ENCODE measurements around the gene ARSB. TPM values are rescaled to one million over a fixed set of nuclear protein-coding genes. Genes with fewer than 3 reads are reported as not detected.

Gene ARSB
- total RNA-seq, 1 donor from 2014 or later: 14.3 TPM

GRCh38 chr5:78757269-78758053 lies 227.6 kb downstream of the ARSB start:
- TF ChIP-seq CTCF (IDR thresholded peaks at IDR 0.05; ENCODE audit: borderline replicate concordance): no peak
- Histone ChIP-seq H3K4me1 (no peaks in the 10 kb centered on the region), H3K36me3 (no peaks in the 10 kb centered on the region), H3K9me3 (replicated peaks) (no peaks in the 10 kb centered on the region), H3K27me3 (ENCODE audit: low read depth) (no peaks in the 10 kb centered on the region), H3K4me3 (no peak overlapping the region), H3K27ac (replicated peaks) (no peak overlapping the region)
- intact Hi-C loops (cut with micrococcal nuclease): no loop called here
- DNase-seq: peak; percentile 26

GRCh38 chr5:78756858-78757257 lies 228.3 kb downstream of the ARSB start:
- Histone ChIP-seq H3K4me3 (no peak overlapping the region), H3K36me3 (no peaks in the 10 kb centered on the region), H3K9me3 (replicated peaks) (no peaks in the 10 kb centered on the region), H3K27me3 (ENCODE audit: low read depth) (no peaks in the 10 kb centered on the region), H3K4me1 (no peaks in the 10 kb centered on the region), H3K27ac (replicated peaks) (no peak overlapping the region)
- DNase-seq: no peak
- TF ChIP-seq CTCF (IDR thresholded peaks at IDR 0.05; ENCODE audit: borderline replicate concordance): no peak
- intact Hi-C loops (cut with micrococcal nuclease): no loop called here

- TF ChIP-seq CTCF (IDR thresholded peaks at IDR 0.05; ENCODE audit: borderline replicate concordance): no peak
- no peaks in the 10 kb centered on the region for H3K9me3 ChIP-seq (replicated peaks)
- H3K27me3 ChIP-seq (ENCODE audit: low read depth): no peaks in the 10 kb centered on the region
- no peak overlapping the region for H3K27ac ChIP-seq (replicated peaks)
- no peaks in the 10 kb centered on the region for H3K4me1 ChIP-seq
- H3K36me3 ChIP-seq: no peaks in the 10 kb centered on the region
- intact Hi-C loops (cut with micrococcal nuclease): no loop called here
- DNase-seq: no peak
- H3K4me3 ChIP-seq: no peak overlapping the region
These were observed 229.2 kb downstream of the ARSB start for GRCh38 chr5:78755822-78756429.

GRCh38 chr5:78754655-78755054 lies 230.5 kb downstream of the ARSB start:
- TF ChIP-seq CTCF (IDR thresholded peaks at IDR 0.05; ENCODE audit: borderline replicate concordance): no peak
- H3K27me3 ChIP-seq (ENCODE audit: low read depth): no peaks in the 10 kb centered on the region
- no peak overlapping the region for H3K4me3 ChIP-seq
- H3K27ac ChIP-seq (replicated peaks): no peak overlapping the region
- H3K36me3 ChIP-seq: no peaks in the 10 kb centered on the region
- intact Hi-C loops (cut with micrococcal nuclease): no loop called here
- no peaks in the 10 kb centered on the region for H3K9me3 ChIP-seq (replicated peaks)
- DNase-seq: no peak
- H3K4me1 ChIP-seq: no peaks in the 10 kb centered on the region

GRCh38 chr5:78753093-78753531 lies 232.0 kb downstream of the ARSB start:
- intact Hi-C loops (cut with micrococcal nuclease): no loop called here
- Histone ChIP-seq H3K9me3 (replicated peaks) (no peaks in the 10 kb centered on the region), H3K36me3 (no peaks in the 10 kb centered on the region), H3K4me3 (no peak overlapping the region), H3K4me1 (no peaks in the 10 kb centered on the region), H3K27me3 (ENCODE audit: low read depth) (no peaks in the 10 kb centered on the region), H3K27ac (replicated peaks) (no peak overlapping the region)
- TF ChIP-seq CTCF (IDR thresholded peaks at IDR 0.05; ENCODE audit: borderline replicate concordance): no peak
- DNase-seq: no peak

Measured in left ventricle myocardium inferior (tissue), 1 donor.